ENCODE measurements around the gene MREG. TPM values are rescaled to one million over a fixed set of nuclear protein-coding genes. Genes with fewer than 3 reads are reported as not detected.

The MREG gene
- total and polyA plus RNA-seq, 9 donors = 0.85 to 5.4 (median 2.1) TPM

DNA sequence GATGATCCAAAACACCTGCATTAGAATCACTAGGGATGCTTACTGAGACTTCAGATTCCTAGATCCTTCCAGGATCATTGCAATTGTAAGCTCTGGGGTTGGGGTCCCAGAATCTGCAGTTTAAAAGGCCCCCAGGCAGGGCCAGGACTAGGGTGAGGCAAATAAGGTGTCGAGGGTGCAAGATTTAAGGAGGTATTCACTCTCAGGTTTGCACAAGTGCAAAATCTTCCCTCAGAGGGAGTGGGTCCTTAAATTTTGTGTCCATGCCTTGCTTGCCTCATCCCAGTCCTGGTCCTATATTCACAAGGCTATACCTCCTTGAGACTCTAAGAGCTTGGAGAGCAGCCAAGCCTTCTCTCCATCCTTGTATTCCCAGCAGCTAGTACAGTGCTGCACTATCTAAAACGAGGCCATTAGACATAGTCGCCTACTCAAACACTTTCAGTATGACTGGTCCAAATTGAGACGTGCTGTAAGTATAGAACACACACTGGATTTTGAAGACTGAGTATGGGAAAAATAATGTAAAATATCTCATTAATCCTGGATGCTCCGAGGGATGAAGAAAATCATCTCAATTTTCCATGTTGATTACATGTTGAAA, 31.6 kb upstream of the MREG start:
- 65 to 66% (median 65%) methylated on average over 5 of the region's 5 CpGs for WGBS, 3 donors
- no peaks in the 10 kb centered on the region for H3K36me3 ChIP-seq
- intact Hi-C loops (cut with DNase I) = no loop called here

GRCh38 chr2:216043949-216044348, 30.6 kb upstream of the MREG start:
- Histone ChIP-seq H3K9me3 (no peaks in the 10 kb centered on the region), H3K4me3 (no peak overlapping the region), H3K36me3 (no peaks in the 10 kb centered on the region), H3K27me3 (no peaks in the 10 kb centered on the region), H3K27ac (no peak overlapping the region), H3K4me1 (ENCODE audit: insufficient read depth) (no peaks in the 10 kb centered on the region)
- TF ChIP-seq, protein P1, sequence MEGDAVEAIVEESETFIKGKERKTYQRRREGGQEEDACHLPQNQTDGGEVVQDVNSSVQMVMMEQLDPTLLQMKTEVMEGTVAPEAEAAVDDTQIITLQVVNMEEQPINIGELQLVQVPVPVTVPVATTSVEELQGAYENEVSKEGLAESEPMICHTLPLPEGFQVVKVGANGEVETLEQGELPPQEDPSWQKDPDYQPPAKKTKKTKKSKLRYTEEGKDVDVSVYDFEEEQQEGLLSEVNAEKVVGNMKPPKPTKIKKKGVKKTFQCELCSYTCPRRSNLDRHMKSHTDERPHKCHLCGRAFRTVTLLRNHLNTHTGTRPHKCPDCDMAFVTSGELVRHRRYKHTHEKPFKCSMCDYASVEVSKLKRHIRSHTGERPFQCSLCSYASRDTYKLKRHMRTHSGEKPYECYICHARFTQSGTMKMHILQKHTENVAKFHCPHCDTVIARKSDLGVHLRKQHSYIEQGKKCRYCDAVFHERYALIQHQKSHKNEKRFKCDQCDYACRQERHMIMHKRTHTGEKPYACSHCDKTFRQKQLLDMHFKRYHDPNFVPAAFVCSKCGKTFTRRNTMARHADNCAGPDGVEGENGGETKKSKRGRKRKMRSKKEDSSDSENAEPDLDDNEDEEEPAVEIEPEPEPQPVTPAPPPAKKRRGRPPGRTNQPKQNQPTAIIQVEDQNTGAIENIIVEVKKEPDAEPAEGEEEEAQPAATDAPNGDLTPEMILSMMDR (IDR thresholded peaks at IDR 0.05) = no peak
- TF ChIP-seq POLR2A (IDR thresholded peaks at IDR 0.05) (no peak), EP300 (IDR thresholded peaks at IDR 0.05) (no peak)
- WGBS, 3 donors = 84 to 97% (median 96%) methylated on average over 5 of the region's 5 CpGs
- no peak for DNase-seq
- intact Hi-C loops (cut with DNase I) = no loop called here

More for the DNA sequence above, 31.6 kb upstream of the MREG start:
- TF ChIP-seq EP300 (IDR thresholded peaks at IDR 0.05) (no peak), POLR2A (IDR thresholded peaks at IDR 0.05) (no peak)
- TF ChIP-seq, protein P1 (IDR thresholded peaks at IDR 0.05) = no peak
- H3K4me1 ChIP-seq (ENCODE audit: insufficient read depth) = no peaks in the 10 kb centered on the region
- DNase-seq = no peak
- no peak overlapping the region for H3K4me3 ChIP-seq
- no peaks in the 10 kb centered on the region for H3K27me3 ChIP-seq
- no peaks in the 10 kb centered on the region for H3K9me3 ChIP-seq
- H3K27ac ChIP-seq = no peak overlapping the region

DNA sequence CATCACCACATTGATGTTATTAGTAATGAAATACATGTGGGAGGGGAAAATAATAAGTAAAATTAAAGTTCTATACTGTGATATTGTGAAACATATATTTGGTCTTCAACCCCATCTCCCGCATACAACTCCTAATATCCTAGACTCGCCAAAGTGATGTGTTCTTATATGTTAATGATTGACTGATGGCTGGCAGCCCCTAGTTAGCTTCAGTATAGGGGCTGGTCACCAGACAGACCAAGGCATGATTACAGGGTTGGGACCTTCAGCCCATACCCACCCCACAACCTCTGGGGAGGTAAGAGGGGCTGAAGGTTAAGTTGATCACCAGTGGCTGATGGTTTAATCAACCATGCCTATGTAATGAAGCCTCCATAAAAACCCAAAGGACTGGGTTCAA, 28.1 kb upstream of the MREG start:
- H3K27ac ChIP-seq = no peak overlapping the region
- DNase-seq = no peak
- intact Hi-C loops (cut with DNase I) = no loop called here
- no peaks in the 10 kb centered on the region for H3K27me3 ChIP-seq
- H3K4me1 ChIP-seq (ENCODE audit: insufficient read depth) = no peaks in the 10 kb centered on the region
- no peak overlapping the region for H3K4me3 ChIP-seq
- no peaks in the 10 kb centered on the region for H3K9me3 ChIP-seq
- 90 to 100% (median 98%) methylated on average over 2 of the region's 2 CpGs for WGBS, 3 donors
- no peaks in the 10 kb centered on the region for H3K36me3 ChIP-seq
- TF ChIP-seq POLR2A (IDR thresholded peaks at IDR 0.05) (no peak), EP300 (IDR thresholded peaks at IDR 0.05) (no peak)
- TF ChIP-seq, protein P1 (IDR thresholded peaks at IDR 0.05) = no peak

DNA sequence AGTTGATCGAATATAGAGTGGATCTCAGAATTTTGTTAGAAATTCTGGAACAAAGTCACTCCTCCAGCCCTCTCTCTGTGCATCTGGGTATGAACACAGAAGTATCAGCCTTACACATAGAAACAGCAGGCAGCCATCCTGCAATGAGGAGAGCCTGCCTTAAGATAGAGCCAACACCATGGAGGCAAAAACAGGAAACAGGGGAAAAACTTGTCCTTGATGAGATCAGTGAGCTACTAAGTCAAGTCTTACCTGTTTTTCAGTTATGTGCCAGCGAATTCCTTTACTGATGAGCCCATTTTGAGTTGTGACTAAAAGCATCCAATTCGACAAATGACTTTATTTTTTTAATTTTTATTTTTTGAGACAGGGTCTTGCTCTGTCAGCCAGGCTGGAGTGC, 26.6 kb upstream of the MREG start:
- TF ChIP-seq, protein P1 (IDR thresholded peaks at IDR 0.05) = no peak
- TF ChIP-seq POLR2A (IDR thresholded peaks at IDR 0.05) (no peak), EP300 (IDR thresholded peaks at IDR 0.05) (no peak)
- H3K36me3 ChIP-seq = no peaks in the 10 kb centered on the region
- intact Hi-C loops (cut with DNase I) = loop anchor here in 1 of 4 donors (10.0 kb wide), 1 partner anchor 625 kb away; no protein-coding TSS in a partner anchor
- no peak overlapping the region for H3K27ac ChIP-seq
- 93 to 95% (median 94%) methylated on average over 3 of the region's 3 CpGs for WGBS, 3 donors
- no peaks in the 10 kb centered on the region for H3K27me3 ChIP-seq
- H3K4me3 ChIP-seq = no peak overlapping the region
- DNase-seq = no peak
- H3K4me1 ChIP-seq (ENCODE audit: insufficient read depth) = no peaks in the 10 kb centered on the region
- H3K9me3 ChIP-seq = no peaks in the 10 kb centered on the region
